NCI-H187 (cell line): Measurements from ENCODE around the gene TTLL9.
"Not testable (repeated sequence)": the region's sequence is repeated elsewhere in the genome, so short reads cannot be mapped to it uniquely, and the experiment has no call there.

Source experiments
- DNase-seq, 2 experiments: peaks; one replicate each; lab custom pipeline; 2025; lab: John Stamatoyannopoulos, UW

Gene TTLL9

DNA sequence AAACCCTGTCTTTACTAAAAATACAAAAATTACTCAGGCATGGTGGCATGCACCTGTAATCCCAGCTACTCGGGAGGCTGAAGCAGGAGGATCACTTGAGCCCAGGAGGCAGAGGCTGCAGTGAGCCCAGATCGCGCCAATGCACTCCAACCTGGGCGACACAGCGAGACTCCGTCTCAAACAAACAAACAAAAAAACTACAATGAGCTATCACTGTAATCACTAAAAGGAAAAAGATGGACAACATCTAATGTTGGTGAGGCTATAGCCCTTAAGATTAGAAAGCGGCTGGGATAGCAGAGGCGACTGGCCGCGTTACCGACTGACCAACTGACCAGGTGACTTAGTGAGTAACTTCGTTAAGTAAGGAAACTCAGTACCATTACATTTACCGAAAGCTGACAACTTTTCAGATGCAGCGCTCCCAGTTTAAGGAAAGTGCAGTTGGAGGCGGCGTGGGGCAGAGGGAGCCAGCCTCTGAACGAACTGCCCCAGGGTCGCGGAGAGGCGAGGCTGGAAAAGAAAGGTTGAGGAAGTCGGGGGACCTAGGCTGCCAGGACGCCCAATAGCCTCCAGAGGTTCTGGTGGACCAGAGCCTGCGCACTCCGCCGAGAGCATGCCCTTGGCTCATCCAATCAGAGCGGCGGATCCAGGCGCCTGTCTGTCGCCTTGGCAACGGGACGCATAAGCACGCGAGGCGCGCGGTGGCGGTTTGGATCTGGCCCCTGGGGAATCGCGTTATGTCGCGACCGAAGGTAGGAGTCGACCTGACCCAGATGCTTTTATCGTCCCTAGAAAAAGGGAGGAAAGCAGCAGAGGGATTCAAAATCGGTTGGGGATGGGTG, 8.9 kb downstream of the TTLL9 start:
- peak; percentile 90 for DNase-seq

DNA sequence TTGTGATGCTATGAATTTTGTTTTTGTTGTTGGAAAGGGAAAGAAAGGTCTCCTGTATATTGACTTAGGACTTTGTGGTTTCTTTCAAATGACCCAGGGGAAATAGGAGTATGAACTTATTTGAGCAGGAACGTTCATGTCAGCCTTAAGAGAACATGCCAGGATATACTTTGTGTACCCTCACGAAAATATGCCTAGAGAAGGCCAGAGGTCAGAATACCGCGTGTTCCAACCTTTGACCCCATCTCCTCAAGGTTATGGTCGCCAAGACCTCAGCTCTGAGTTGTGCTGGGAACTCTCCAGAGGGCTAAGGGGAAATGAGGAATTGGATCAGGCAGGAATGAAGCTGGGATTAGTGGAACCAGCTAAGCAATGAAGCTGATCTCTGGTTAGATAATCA, 11.5 kb downstream of the TTLL9 start:
- DNase-seq: no peak

DNA sequence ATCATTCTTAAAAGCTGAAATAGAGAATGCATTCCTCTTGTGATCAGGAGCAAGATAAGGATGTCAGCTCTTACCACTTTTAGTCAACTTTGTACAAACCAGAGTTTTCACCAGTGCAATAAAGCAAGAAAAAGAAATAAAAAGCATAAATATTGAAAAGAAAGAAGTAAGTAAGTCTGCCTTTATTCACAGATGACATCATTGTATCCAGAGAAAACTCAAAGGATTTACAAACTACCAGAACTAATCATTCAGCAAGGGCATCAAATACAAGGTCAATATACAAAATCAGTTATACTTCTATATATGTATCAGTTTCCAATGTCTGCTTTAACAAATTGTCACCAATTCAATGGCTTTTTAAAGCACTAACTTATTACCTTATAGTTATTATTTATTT, 13.4 kb downstream of the TTLL9 start:
- DNase-seq: no peak

DNA sequence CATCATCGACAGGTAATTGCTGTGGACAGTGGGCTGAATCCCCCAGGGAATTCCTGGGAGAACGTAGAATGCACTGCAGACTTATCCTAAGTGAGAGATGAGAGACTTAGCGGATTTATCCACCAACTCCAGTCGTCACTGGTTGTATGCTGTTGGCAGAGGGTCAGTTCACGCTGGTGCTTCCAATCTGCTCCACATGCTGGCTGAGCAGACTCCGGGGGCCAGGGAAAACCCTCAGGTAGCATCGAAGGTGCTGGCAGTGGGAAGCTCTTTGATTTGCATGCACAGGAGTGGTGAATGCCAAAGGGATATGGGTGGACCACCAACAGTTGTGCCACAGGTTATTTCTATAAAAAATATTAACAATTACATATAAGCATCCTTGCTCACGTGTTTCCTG, 20.2 kb downstream of the TTLL9 start:
- no peak for DNase-seq

DNA sequence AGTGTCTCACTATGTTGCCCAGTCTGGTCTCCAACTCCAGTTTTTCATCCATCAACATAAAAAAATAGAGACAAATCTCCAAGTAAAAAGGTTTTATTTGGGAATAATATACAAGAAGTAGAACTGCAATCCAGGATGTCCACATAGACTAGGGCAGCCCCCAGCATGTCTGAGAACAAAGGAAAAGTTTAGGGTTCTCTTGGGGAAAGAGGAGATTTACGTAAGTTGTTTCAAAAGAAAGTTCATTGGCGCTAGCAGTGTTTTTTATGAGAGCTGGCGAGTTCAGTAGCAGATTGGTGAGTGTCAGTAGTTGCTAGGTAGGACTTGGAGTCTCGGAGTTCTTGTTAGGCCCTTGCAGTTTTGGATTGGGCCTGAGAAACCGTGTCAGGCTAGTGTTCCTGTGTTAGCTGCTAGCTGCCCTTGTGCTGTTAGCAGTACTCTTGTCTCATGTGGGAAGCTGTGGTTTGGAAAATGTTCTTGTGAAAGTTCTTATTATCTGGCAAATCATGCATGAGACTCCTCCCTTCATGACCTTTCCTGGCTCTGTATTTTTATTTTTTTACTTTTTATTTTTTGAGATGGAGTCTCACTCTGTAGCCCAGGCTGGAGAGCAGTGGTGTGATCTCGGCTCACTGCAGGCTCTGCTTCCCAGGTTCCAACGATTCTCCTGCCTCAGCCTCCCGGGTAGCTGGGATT, 24.7 kb downstream of the TTLL9 start:
- DNase-seq: no peak

DNA sequence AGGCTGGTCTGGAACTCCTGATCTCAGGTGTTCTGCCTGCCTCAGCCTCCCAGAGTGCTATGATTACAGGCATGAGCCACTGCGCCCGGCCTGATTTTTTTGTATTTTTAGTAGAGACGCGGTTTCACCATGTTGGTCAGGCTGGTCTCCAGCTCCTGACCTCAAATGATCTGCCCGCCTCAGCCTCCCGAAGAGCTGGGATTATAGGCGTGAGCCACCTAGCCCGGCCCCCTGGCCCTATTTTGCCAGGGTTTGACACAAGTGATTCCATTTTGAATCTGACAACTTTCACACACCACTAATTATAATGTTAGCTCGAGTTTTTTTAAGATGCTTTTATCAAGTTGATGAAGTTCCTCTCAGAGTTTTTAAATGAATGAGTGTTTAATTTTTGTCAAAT, 25.6 kb downstream of the TTLL9 start:
- no peak for DNase-seq

DNA sequence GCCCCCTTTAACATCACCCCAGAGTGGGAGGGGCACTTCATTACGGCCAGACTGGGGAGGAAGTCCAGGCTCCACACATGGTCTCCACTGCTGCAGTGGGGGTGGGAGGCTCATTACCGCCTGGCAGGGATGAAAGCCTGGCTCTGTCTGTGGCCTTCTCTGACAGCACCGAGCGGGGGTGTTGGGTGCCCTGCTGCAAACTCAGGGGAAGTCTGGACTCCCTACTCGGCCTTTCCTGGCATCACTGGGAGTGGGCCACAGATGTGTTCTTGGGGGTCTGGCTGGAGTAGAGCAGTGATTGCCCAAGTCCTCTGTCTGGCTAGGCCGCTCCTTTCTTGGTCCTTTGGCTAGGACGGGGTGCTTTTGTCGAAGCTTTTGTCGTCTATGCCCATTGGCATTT, 27.1 kb downstream of the TTLL9 start:
- no peak for DNase-seq

DNA sequence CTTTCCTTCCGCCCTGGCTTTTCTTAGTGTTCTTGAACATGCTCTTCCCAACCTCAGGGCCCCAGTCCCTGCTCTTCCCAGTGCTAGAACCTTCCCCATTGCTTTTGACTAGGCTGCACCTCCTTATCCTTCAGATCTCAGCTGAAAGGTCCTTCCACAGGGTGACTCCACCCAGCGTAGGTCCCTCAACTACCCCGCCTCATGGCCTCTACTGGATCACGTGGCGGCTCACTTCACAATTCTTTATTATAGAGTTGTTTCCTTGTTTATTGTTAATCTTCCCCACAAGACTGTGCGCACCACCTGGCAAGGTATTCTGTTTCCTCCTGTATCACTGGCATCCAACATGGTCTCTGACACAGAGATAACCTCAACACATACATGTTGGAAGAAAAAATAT, 31.2 kb downstream of the TTLL9 start:
- DNase-seq: no peak

DNA sequence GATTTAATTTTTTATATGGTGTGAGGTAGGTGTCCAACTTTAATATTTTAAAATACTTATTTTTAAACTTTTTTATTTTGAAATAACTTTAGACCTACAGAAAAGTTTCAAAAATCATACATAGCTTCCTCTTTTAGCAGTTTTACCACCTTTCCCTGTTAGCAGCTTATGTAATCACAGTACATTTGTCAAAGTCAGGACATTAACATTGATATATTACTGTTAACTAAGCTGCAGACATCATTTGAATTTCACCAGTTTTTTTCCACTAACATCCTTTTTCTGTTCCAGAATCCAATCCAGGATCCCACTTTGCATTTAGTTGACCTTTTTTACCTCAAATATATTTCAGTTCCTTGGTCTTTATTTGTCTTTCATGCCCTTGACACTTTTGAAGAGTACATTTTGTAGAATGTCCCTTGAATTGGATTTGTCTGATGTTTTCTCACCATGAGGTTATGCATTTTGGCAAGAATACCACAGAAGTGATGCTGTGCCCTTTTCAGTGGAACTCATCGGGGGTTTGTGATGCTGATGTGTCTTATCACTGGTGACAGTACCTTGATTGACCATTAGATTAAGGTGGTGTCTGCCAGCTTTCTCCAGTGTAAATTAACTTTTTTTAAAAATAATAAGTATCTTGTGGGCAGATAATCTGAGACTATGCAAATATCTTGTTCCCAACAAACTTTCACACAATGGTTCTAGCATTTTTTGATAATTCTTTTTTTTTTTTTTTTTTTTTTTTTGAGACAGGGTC, 33.4 kb downstream of the TTLL9 start:
- no peak for DNase-seq

DNA sequence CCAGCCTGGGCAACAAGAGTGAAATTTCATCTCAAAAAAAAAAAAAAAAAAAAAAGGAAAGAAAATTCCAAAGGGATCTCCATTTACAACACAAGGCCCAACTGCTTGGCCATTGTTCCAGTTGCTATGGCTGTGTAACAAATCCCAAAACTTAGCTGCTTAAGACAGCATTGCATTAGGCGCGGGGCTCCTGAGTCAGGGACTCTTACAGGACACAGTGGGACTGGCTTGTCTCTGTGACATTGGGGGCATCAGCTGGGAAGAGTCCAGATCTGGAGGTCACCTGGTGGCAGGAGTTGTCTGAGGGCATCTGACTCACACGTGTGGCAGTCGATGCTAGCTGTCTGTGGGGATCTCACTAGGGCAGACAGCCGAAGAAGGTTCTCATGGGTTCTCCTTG, 35.6 kb downstream of the TTLL9 start:
- no peak for DNase-seq

DNA sequence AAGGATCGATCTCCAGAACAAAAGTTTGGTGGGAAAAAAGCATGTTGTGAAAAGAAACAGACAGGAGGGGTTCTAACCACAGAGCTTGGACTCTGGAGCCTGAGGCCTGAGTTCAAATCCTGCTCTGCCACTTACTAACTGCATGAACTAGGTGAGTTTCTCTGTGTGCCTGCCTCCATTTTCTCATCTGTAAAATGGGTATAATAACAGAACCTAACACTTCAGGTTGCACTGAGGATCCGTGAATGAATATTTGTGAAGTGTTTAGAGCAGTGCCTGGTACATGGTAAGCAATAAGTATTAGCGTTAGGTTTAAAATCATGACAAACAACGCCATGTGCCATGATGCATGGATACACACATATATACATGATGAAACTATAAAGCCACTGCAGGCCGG, 36.6 kb downstream of the TTLL9 start:
- no peak for DNase-seq

DNA sequence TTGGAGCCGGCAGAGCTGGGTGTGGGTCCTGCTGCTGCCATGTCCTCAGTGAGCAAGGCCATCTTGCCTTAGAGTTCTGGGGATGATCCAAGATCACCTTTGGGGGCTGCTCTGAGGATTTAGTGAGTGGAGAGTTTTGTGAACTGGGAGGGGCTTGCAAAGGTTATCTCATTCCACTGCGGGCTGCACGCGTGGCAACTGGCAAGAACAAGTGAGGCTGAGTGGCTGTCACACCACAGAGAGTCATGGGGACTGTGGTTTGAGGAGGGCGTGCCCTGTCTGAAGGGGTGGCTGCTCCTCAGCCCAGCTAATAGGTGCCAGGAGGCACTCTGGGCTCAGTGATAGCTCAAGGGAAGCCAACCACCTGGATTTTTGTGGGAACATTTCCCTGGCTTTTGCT, 37.6 kb downstream of the TTLL9 start:
- DNase-seq: no peak

DNA sequence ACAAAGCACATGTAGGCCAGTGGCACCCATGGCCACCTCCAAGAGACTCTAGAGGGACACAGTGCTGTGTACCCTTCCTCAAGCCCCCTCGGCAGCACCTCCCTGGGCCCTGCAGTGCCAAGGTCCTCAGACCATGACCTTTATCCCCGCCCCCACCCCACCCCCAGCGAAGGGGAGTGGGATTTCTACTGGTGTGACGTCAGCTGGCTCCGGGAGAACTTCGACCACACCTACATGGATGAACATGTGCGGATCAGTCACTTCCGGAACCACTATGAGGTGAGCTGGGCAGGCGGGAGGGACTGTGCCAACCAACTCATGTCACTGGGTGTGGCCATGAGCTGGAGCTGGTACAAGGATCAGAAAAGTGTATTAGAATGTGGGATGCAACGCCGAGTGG, 38.0 kb downstream of the TTLL9 start:
- no peak for DNase-seq

DNA sequence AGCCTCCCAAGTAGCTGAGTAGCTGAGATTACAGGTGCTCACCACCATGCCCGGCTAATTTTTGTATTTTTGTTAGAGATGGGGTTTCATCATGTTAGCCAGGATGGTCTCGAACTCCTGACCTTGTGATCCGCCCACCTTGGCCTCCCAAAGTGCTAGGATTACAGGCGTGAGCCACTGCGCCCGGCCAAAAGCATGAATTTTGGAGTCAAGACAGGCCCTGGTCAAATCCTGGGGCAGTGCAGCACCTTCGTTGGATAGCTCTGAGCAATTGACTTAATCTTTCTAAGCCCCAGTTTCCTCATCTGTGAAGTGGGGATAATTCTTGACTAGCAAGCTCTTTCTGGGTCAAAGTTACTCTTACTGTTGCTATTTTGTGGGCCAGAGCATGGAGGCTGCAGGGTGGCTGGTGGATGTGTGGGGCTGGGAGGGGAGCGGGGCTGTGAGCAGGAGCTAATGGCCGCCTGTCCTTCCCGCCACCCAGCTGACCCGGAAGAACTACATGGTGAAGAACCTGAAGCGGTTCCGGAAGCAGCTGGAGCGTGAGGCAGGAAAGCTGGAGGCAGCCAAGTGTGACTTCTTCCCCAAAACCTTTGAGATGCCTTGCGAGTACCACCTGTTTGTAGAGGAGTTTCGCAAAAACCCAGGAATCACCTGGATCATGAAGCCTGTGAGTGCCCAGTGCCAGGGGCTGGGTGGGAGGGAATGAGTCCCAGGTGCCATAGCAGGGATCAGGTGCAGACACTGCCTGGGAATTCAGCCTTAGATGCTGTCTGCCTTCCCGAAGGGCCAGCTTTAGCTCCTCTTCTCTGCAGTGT, 39.0 kb downstream of the TTLL9 start:
- DNase-seq: no peak

DNA sequence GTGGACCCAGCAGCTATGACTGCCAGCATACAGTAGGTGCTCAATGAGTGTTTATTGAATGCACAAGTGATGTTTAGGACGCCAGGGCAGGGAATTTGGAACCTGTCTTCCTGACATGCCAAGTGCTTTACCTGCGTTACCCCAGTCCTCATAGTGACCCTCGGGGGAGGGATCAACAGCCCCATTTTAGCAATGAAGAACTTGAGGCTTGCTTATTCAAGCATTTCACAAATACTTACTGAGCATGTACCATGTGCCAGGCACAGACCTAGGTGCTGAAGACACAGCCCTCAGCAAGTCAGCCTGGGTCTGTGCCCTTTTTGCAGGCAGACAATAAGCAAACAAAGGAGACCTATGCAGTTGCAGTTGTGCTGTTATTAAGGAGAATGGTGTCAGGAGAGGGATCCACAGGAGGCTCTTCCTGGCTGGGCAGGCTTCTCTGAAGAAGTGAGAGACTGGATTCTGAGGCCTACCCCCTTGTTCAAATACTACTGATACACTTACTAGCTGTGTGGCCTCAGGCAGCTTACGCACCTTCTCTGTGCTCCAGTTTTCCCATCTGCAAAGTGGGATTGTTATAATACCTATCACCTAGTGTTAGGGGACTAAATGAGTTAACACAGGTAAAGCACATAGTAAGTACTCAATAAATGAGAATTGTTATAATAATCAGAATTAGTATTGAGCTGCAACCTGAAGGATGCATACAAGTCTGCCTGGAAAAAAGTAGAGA, 39.8 kb downstream of the TTLL9 start:
- DNase-seq: no peak

DNA sequence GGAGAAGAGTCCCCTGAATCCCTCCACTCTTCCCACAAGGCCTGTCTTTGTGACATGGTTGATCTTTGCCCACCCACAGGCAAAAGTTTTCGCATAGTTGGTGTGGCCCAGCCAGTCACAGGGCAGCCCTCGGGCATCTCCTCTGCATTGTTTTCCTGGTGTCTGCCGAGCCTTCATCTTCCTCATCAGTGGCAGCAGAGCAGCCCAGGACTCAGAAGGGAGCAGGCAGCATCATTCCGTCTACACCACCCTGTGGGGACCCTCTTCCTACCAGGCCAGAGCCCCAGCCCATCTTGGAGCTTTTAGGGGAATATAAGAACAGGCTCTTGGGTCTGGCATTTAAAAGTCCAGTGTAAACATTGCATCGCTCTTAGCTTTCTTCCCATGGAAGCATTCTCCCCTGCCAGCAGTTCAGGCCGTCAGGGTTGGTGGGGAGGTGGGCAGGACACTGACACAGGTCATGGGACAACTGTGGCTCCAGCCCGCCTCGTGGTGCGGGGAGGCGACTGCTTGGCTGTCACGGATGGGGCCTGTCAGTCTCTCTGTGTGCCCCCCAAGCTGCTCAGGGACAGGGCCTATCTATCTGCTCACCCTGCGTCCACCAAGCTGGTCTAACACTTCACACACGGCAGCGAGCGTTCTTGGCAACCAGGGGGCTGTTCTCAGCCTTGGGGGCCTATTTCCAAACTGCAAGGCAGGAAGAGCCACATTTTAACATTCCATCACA, 43.2 kb downstream of the TTLL9 start:
- no peak for DNase-seq

DNA sequence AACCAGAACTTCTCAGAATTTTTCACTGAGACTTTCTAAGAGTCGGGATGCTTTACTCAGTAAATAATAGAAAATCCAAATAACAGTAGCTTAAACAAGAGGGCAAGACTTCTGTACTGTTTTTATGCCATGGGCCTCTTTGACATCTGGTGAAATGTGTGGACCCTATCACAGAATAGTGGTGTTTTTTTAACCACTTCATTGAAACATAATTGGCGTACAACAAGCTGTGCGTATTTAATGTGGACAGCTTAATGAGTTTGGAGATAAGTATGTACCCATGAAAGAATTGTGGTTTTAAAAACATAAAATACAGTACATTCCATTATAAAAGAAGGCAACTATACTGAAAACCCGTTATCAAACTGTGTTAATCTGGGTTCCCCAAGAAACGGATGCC, 43.7 kb downstream of the TTLL9 start:
- DNase-seq: no peak

DNA sequence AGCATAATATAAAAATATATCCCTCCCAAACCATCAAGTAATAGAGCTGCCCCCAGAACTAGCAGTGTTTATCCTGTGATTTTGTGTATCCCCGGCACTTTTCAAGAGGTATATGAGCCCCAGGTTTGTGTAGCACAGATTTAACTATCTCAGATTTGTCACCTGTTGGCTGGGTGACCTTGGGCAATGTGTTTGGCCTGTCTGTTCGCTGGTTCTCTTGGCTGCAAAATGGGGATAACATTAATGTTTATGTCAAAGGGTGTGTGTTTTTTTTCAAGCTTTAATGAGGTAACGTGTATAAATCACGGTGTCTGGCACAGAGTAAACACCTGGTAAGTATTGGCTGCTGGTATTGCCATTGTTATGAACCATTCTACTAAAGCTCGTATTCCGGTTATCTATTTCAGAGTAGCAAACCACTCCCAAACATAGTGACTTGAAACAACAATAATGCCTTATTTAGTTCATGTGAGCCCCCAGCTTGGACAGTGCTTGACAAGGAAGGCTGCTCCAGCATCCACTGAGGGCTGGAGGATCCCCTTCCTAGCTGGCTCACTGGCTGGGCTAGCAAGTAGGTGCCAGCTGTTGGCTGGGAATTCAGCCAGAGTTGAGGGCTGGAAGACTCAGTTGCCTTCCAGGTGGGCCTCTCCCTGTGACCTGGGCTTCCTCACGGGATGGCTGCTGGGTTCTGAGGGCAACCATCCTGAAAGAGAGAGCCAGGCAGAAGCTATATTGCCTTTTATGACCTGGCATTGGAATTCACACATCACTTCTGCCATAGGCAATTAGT, 45.3 kb downstream of the TTLL9 start:
- no peak for DNase-seq

DNA sequence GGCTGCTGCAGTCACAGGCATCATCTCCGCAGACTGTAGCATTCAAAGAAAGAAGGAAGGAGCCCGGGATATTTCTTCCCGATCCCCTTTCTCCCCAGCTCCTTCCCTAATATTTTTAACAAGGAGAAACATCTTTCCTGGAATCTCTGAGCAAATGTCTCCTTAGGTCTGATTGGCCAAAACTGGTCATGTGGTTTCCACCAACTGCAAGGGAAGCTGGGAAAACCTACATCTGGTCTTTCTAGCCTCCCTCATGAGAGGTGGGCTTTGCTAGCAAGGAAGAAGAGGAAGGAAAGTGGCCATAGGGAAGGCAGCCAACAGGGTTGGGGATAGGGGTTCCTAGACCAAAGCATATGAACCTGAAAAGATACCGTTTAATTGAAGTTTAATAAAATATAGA, 46.3 kb downstream of the TTLL9 start:
- DNase-seq: no peak

DNA sequence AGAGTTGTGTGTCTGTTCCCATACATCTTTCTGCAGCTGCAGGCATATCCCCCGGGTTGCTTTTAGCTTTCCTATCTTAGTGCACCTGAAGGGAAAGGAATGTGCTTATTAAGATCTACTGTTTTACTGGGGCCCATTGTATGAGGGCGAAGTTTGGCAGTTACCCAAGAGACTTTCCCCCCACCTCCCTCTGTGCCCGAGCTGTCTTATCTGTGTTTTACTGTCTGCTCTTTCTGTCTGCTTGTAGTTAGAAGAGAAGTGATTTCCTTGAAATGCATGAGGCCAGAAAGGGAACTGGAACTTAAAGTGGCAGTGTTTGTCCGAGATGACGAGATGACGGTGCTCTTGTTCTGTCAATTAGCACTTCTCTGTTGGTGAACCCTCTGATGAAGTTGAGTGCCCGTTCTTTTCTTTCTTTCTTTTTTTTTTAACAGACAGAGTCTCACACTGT, 47.6 kb downstream of the TTLL9 start:
- not testable (repeated sequence) for DNase-seq
